Ishikawa (cell line): ENCODE data around the gene CTPS2.

Experiments used
- CEBPB ChIP-seq: IDR thresholded peaks from 2 replicates; pipeline ENCODE4 v1.6.1; 2012
- CREB1 ChIP-seq: IDR thresholded peaks from 2 replicates; pipeline ENCODE4 v1.6.1; 2012; ENCODE audit warnings: low read depth
- EGR1 ChIP-seq: IDR thresholded peaks from 2 replicates; pipeline ENCODE4 v1.6.1; 2012
- EP300 ChIP-seq: IDR thresholded peaks from 2 replicates; pipeline ENCODE4 v1.6.1; 2012; ENCODE audit warnings: borderline replicate concordance
- FOXM1 ChIP-seq: IDR thresholded peaks from 2 replicates; pipeline ENCODE4 v1.6.1; 2012; ENCODE audit warnings: low read depth, borderline replicate concordance
- NFIC ChIP-seq: IDR thresholded peaks from 2 replicates; pipeline ENCODE4 v1.6.1; 2012
- RAD21 ChIP-seq: IDR thresholded peaks from 2 replicates; pipeline ENCODE4 v1.6.1; 2012; ENCODE audit warnings: low read depth
- REST ChIP-seq: IDR thresholded peaks from 2 replicates; pipeline ENCODE4 v1.6.1; 2012; ENCODE audit warnings: low read depth, mild to moderate bottlenecking
- TAF1 ChIP-seq: IDR thresholded peaks from 2 replicates; pipeline ENCODE4 v1.6.1; 2012; ENCODE audit warnings: low read depth, mild to moderate bottlenecking
- TCF12 ChIP-seq: IDR thresholded peaks from 2 replicates; pipeline ENCODE4 v1.6.1; 2012; ENCODE audit warnings: low read depth
- TEAD4 ChIP-seq: IDR thresholded peaks from 2 replicates; pipeline ENCODE4 v1.6.1; 2012
- YY1 ChIP-seq: IDR thresholded peaks from 2 replicates; pipeline ENCODE4 v1.6.1; 2012; ENCODE audit warnings: low read depth
- ZBTB7A ChIP-seq: IDR thresholded peaks from 2 replicates; pipeline ENCODE4 v1.6.1; 2012; ENCODE audit warnings: low read depth
- TF ChIP-seq, protein P1 (sequence below): IDR thresholded peaks from 2 replicates; pipeline ENCODE4 v1.6.1; 2012
- TF ChIP-seq, protein P2 (sequence below): IDR thresholded peaks from 2 replicates; pipeline ENCODE4 v1.6.1; 2012

The CTPS2 gene

GRCh38 chrX:16610121-16610621 is 102.3 kb downstream of the CTPS2 start:
- TF ChIP-seq NFIC (no peak), YY1 (no peak), RAD21 (no peak), EGR1 (no peak), EP300 (no peak)
- TF ChIP-seq, protein P1, sequence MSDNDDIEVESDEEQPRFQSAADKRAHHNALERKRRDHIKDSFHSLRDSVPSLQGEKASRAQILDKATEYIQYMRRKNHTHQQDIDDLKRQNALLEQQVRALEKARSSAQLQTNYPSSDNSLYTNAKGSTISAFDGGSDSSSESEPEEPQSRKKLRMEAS: no peak

DNA sequence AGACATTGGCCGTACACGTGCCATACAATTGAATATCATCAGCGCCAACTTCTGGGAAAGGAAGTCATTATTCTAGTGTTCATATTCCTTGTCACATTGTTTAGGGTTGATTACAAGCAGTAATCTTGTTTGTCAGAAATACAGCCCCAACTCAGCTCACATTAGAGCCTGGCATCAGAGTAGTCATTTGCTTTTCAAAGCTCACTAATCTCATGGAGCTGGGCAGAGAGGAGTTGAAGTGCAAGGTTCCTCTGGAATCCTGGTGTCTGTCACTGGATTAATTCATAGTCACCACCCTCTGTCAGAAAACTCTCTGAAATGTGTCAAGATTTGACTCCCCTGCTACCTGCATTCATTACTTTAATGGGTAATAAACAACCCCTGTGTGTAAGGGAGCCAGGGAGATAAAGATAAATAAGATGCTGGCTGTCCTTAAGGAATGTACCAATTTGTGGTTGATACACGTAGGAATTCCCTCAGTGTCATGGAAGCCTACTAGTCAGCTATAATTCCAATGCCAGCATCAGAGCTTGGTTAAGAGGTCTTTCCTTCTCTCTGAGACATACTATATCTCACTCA is 106.2 kb downstream of the CTPS2 start:
- TF ChIP-seq, protein P2, sequence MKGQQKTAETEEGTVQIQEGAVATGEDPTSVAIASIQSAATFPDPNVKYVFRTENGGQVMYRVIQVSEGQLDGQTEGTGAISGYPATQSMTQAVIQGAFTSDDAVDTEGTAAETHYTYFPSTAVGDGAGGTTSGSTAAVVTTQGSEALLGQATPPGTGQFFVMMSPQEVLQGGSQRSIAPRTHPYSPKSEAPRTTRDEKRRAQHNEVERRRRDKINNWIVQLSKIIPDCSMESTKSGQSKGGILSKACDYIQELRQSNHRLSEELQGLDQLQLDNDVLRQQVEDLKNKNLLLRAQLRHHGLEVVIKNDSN: no peak
- no peak for TF ChIP-seq TCF12
- no peak for TF ChIP-seq EGR1
- TF ChIP-seq EP300: no peak
- no peak for TF ChIP-seq CREB1
- TF ChIP-seq RAD21: no peak
- TF ChIP-seq, protein P1: no peak
- no peak for TF ChIP-seq REST
- TF ChIP-seq TAF1: no peak

GRCh38 chrX:16604337-16604736 is 108.1 kb downstream of the CTPS2 start:
- TF ChIP-seq RAD21: no peak
- TF ChIP-seq CEBPB: no peak
- TF ChIP-seq TCF12: no peak
- no peak for TF ChIP-seq REST
- no peak for TF ChIP-seq FOXM1
- TF ChIP-seq CREB1: no peak
- no peak for TF ChIP-seq EGR1
- no peak for TF ChIP-seq YY1
- no peak for TF ChIP-seq ZBTB7A
- TF ChIP-seq TAF1: no peak

DNA sequence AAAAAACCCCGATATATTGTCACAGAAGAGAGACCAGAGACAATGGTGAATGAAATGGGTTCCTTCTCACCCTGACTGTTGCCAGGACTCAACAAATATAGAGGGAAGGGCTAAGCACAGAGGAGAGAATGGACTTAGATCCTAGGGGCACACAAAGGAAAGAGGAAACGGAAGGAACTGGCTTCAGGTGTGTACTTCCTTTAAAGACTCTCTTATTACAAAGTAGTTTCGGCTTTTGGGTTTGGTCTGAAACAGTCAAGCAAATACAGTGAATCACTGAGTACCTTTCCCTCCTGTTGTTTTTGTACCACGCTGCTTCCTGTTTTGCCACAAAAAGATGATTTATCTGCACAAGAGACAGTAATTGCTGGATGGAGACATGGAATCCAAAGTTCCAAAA is 108.6 kb downstream of the CTPS2 start:
- no peak for TF ChIP-seq FOXM1
- no peak for TF ChIP-seq EGR1
- no peak for TF ChIP-seq TAF1
- TF ChIP-seq RAD21: no peak
- TF ChIP-seq, protein P1: no peak
- TF ChIP-seq CREB1: no peak
- no peak for TF ChIP-seq ZBTB7A
- TF ChIP-seq TEAD4: no peak
- TF ChIP-seq EP300: no peak
- no peak for TF ChIP-seq TCF12
- TF ChIP-seq, protein P2: no peak
- no peak for TF ChIP-seq YY1

DNA sequence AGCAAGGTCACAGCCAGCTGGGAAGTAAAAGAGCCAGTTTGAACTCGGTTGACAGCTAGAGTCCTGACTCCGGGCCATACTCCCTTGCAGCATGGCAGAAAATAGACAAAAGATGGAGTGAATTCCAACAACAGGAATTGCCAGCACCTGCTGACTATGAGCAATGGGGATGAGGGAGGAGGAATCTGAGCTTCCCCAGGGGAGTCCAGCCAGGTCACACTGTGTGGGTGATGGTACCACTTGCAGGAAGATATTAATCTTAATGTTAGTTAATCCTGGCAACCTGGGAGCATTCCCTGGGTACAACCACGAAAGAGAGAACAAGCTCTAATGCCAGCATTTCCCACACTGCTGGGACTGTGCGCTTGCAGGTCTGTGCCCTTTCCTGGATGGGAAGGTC is 110.6 kb downstream of the CTPS2 start:
- TF ChIP-seq TAF1 (no peak), FOXM1 (no peak), CEBPB (no peak), YY1 (no peak), EGR1 (no peak), CREB1 (no peak), RAD21 (no peak), NFIC (no peak), TEAD4 (no peak), TCF12 (no peak), ZBTB7A (no peak), REST (no peak), EP300 (no peak)
- TF ChIP-seq, protein P2: no peak
- TF ChIP-seq, protein P1: no peak
